GM08714 (cell line): ENCODE data around the gene NDRG4.
"Not testable (repeated sequence)": the region's sequence is repeated elsewhere in the genome, so short reads cannot be mapped to it uniquely, and the experiment has no call there.

ENCODE experiments used
- H3K4me3 ChIP-seq: fragments of 200-500 bp; sonication (Bioruptor generic); 2 replicates; pipeline ENCODE4 v1.5.1; 2014; ENCODE audit warnings: mild to moderate bottlenecking, low read length, inconsistent platforms
- ZNF274 ChIP-seq: IDR thresholded peaks from 2 replicates; pipeline ENCODE4 v1.6.1; 2012; ENCODE audit warnings: mild to moderate bottlenecking, low read depth, low read length

NDRG4 gene

GRCh38 chr16:58476791-58477190, 23.2 kb upstream of the NDRG4 start:
- TF ChIP-seq ZNF274, result no peak
- no peak overlapping the region for H3K4me3 ChIP-seq

DNA sequence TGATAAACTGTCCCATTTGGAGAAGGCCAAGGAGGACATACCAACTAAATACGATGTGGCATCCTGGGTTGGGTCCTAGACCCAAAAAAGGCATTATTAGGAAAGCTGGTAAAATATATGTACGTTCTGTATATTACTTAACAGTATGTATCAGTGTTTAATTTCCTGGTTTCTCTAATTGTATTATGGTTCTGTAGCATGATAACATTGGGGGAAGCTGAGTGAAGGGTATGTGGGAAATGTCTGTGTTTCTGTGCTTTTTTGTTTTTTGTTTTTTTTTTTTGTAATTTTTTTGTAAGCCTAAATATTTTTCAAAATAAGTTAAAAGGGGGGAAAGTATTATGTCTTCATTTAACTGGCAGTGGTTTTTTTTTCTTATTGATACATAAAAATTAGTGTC, 21.5 kb upstream of the NDRG4 start:
- no peak for TF ChIP-seq ZNF274
- no peak overlapping the region for H3K4me3 ChIP-seq

- no peak for TF ChIP-seq ZNF274
- H3K4me3 ChIP-seq, result no peak overlapping the region
These were observed 18.6 kb upstream of the NDRG4 start for GRCh38 chr16:58481226-58481869.

DNA sequence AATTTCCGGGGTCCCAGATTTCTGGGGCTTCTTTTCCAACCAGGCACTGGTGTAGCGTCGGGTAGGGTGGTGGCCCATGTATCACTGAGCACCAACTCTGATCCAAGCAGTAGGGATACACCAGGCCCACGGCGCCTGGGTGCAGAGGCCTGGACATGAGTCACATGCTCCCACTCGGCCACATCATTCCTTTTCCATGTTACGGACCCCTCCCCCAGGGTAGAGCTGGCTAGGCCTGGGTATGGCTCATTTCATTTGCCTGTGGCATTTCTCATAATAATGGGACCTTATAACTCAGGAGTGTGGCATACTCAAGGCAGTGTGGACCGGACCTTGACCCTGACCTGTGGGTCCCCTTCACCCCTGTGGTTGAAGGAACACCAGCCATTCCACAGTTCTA, 18.0 kb upstream of the NDRG4 start:
- no peak overlapping the region for H3K4me3 ChIP-seq
- TF ChIP-seq ZNF274, result no peak

DNA sequence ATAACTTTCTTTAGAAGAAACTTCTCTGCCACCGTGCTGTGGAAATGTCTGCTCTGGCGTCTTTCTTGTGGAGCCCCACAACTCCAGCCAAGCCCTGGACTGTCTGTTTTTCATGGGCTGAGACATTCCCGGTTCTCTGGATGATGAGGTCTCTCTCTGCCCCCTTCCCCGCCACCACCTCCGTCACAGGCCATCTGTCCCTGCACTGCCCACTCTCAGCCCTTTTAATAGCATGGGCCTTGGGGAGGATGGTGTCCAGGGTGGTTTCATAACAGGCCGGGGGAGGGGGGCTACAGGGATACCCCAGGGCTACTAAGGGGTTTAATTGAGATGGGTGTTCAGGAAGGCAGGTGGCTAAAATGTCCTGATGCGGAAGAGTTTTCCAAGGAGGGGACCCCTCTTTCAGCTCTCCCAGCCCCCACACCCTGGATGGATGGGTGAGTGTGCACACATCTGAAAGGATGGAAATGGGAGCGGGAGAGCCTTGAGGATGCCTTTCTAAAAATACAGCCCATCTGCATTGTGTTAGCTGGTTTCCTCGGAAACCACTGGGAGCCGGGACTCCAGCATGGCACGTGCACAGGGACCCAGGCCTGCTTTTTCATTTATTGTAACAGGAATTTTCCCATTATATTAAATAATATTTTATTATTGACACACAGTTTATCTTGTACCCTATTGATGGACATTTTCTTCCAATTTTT, 14.6 kb upstream of the NDRG4 start:
- no peak overlapping the region for H3K4me3 ChIP-seq
- no peak for TF ChIP-seq ZNF274

DNA sequence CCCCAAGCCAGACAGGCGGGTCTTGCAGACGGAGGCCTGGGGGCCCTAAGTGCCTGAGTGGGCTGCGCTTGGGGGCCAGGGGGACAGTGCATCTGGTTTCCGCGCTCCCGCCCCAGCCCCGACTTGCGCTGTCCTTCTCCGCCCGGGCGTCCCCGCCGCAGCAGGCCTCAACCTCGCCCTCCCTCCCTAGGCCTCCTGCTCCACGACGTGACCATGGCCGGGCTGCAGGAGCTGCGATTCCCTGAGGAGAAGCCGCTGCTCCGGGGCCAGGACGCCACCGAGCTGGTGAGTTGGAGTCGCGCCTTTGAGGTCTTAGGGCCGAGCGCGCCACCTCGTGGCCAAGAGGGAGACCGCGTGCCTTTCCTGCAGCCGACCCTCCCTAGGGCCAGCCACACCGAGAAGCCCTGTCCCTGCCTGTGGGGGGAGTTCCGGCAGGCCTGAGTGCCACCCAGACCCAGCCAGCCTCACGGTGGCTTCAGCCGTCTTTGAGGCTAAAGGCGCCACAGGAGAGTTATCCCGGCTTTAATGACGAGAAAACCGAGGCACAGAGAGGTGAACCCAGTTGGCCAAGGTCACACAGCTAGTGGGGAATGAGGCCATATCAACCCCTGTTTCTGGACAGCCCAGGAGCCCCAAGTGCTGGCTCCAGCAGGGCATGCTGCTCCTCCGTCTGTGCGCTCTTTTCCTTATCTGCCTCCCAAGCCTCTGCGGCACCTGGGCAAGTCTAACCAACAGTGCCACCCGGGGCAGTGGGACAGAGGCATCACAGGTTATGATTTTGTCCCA, 12.2 kb upstream of the NDRG4 start:
- H3K4me3 ChIP-seq, result no peak overlapping the region
- TF ChIP-seq ZNF274, result no peak

- no peak for TF ChIP-seq ZNF274
- no peak overlapping the region for H3K4me3 ChIP-seq
These were observed 11.4 kb upstream of the NDRG4 start for GRCh38 chr16:58488531-58488930.

DNA sequence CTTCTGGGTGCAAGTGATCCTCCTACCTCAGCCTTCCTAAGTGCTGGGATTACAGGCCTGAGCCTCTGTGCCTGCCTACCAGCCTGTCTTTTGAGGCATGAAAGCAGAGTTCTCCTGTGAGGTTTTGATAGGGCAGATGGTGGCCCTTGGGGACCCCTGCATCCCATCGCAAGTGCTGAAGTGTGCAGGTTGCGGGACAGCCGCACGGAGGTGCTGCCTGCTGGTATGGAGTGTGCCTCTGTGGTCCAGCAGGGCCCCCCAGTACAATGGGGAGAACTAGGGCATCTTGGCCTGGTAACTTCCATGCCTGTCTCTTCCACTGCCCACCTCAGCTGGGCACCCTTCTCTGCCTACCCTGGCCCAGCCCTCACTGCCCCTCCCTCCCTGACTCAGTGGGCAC, 9.9 kb upstream of the NDRG4 start:
- TF ChIP-seq ZNF274, result no peak
- no peak overlapping the region for H3K4me3 ChIP-seq

- not testable (repeated sequence) for H3K4me3 ChIP-seq
These were observed 9.4 kb upstream of the NDRG4 start for GRCh38 chr16:58490539-58490938.

DNA sequence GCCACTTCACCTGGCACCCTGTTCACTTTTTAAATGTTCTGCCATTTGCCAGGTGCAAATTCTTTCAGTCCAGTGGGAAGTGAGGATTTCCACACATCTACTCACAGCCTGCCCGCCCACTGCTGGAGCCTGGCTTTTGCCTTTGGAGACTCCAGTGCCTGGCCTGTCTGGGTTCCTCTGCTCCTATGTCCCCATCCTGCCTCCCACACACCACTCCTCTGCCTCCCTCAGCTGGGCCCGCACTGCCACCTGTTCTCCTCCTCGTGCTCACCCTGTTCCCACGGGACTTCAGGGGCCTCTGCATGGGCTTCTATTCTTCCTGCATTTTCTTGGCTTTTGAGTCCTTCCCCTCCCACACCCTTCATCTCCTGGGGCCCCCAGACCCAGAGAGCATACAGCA, 7.9 kb upstream of the NDRG4 start:
- TF ChIP-seq ZNF274, result no peak
- H3K4me3 ChIP-seq, result no peak overlapping the region

GRCh38 chr16:58492735-58493134, 7.2 kb upstream of the NDRG4 start:
- no peak overlapping the region for H3K4me3 ChIP-seq
- TF ChIP-seq ZNF274, result no peak

- H3K4me3 ChIP-seq, result no peak overlapping the region
- no peak for TF ChIP-seq ZNF274
These were observed 6.0 kb upstream of the NDRG4 start for GRCh38 chr16:58493756-58494431.

DNA sequence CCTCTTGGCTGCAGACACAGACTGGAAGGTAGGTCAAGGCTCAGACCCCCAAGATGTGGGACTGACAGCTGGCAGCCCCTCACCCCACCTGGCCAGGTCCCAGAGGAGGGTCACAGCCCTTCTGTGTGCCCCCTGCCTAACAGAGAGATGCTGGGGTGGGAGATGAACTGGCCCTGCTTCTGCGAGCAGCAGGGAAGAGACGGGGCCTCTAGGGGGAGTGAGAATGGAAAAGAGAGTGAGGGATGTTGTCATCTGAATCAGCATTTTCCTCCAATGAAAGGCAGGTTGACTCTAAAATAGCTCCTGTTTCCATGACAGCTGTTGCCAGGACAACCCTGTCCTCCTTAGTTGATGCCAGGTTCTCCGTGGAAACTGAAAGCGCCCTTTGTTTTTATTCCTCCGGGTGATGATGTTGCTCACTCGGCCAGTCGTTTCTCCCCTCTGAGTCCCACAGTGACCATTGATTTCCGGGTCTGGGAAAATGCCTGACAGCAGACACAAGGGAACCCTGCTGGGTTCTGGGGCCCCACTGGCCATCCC, 4.9 kb upstream of the NDRG4 start:
- H3K4me3 ChIP-seq, result no peak overlapping the region
- no peak for TF ChIP-seq ZNF274
